K562 (cell line): ENCODE results near the gene LRRC15. TPM values are rescaled to one million over a fixed set of nuclear protein-coding genes. Genes with fewer than 3 reads are reported as not detected.

Source experiments
- ATAC-seq: fragments of 200-7000 bp; cut with Tn5 transposase; 3 replicates; pipeline ENCODE4 v1.9.1; 2020; ENCODE audit warnings: moderate library complexity
- BruUV-seq: library from RNA; stranded (reverse); fragments of 400-500 nt; replicated peaks from 2 replicates; lab custom pipeline; 2021; lab: Mats Ljungman, UMichigan
- CTCF ChIA-PET: fragments of 300-600 bp; formaldehyde crosslinking; extraction: SDS; loops from one replicate; lab custom pipeline; 2021; ENCODE audit warnings: low intra/inter-chr PET ratio; lab: Yijun Ruan, JAX
- POLR2A ChIA-PET: fragments of 300-600, 350-650 bp; sonication (Branson Sonifier 250); formaldehyde crosslinking; extraction: SDS; loops from one replicate; lab custom pipeline; 2021; ENCODE audit warnings: antibody characterized with exemption, inconsistent platforms; lab: Yijun Ruan, JAX
- DNase-seq, 4 experiments: peaks; one replicate each; pipeline versions ENCODE4 v3.0.0 to v3.0.0-alpha.2; 2011 to 2018; ENCODE audit warnings: low spot score in 3 of 4, mixed read lengths in 3 of 4; ENCODE audit errors: extremely low read depth in 1 of 4
- FAIRE-seq: peaks from 2 replicates; lab custom pipeline; 2011; peaks lifted over from hg19 to GRCh38; lab: Jason Lieb, UNC
- H2AFZ ChIP-seq: 2 replicates; pipeline ENCODE4 v1.6.0; 2011; ENCODE audit warnings: low read depth, low read length, control low read depth, inconsistent platforms
- H3K27ac ChIP-seq: fragments of 200-600 bp; 3 replicates; pipeline ENCODE4 v1.8.0; 2011; ENCODE audit warnings: low read depth, mild to moderate bottlenecking, control low read depth, inconsistent platforms, low read length, moderate library complexity, mixed read lengths; ENCODE audit errors: extremely low read depth
- H3K27me3 ChIP-seq, 2 experiments: fragments of 300-600 bp in 1 of 2; 2 replicates in 1 of 2; 3 replicates in 1 of 2; pipeline versions ENCODE4 v1.6.0 to v1.8.0; 2011; ENCODE audit warnings: inconsistent platforms in 2 of 2, low read length in 2 of 2, mild to moderate bottlenecking in 1 of 2, mixed read lengths in 1 of 2, moderate library complexity in 1 of 2; ENCODE audit not compliant: control insufficient read depth in 2 of 2, insufficient read depth in 2 of 2
- H3K36me3 ChIP-seq: fragments of 300-600 bp; 3 replicates; pipeline ENCODE4 v1.8.0; 2011; ENCODE audit warnings: mild to moderate bottlenecking, low read length, inconsistent platforms; ENCODE audit not compliant: control insufficient read depth, insufficient read depth
- H3K4me1 ChIP-seq, 2 experiments: fragments of 200-600 bp in 1 of 2; replicated peaks in 1 of 2; 2 replicates in 1 of 2; 3 replicates in 1 of 2; pipeline versions ENCODE4 v1.5.1 to v1.8.0; 2011; ENCODE audit warnings: inconsistent platforms in 2 of 2, low read length in 2 of 2, mild to moderate bottlenecking in 1 of 2, mixed read lengths in 1 of 2, moderate library complexity in 1 of 2; ENCODE audit not compliant: control insufficient read depth in 2 of 2, insufficient read depth in 2 of 2
- H3K4me2 ChIP-seq: 2 replicates; pipeline ENCODE4 v1.6.1; 2011; ENCODE audit warnings: low read length, control low read depth, inconsistent platforms, mixed read lengths; ENCODE audit not compliant: insufficient read depth
- H3K4me3 ChIP-seq: fragments of 200-600 bp; sonication (generic), shearing (Covaris generic); 2 replicates; pipeline ENCODE4 v1.5.1; 2016; ENCODE audit warnings: control low read depth, inconsistent platforms
- H3K79me2 ChIP-seq: fragments of 200-600 bp; 3 replicates; pipeline ENCODE4 v1.8.0; 2011; ENCODE audit warnings: low read length, inconsistent platforms; ENCODE audit not compliant: control insufficient read depth, insufficient read depth
- H3K9ac ChIP-seq, 2 experiments: 2 replicates each; pipeline versions ENCODE4 v1.6.0 to v1.6.1; 2011; ENCODE audit warnings: low read depth in 2 of 2, low read length in 2 of 2, control low read depth in 1 of 2, inconsistent platforms in 1 of 2, mild to moderate bottlenecking in 1 of 2, mixed read lengths in 1 of 2; ENCODE audit not compliant: insufficient read depth in 1 of 2
- H3K9me1 ChIP-seq: one replicate; pipeline ENCODE4 v1.6.0; 2011; ENCODE audit warnings: inconsistent platforms, mild to moderate bottlenecking, low read length, moderate library complexity; ENCODE audit not compliant: control insufficient read depth, insufficient read depth
- H3K9me3 ChIP-seq: replicated peaks from 2 replicates; pipeline ENCODE4 v1.5.1; 2011; ENCODE audit warnings: low read depth, low read length, inconsistent platforms; ENCODE audit not compliant: control insufficient read depth, insufficient read depth
- H4K20me1 ChIP-seq: replicated peaks from 2 replicates; pipeline ENCODE4 v1.6.1; 2011; ENCODE audit warnings: low read length, inconsistent platforms, mixed read lengths; ENCODE audit not compliant: control insufficient read depth, insufficient read depth
- BMI1 ChIP-seq: fragments of 150-350 bp; IDR thresholded peaks from 2 replicates; pipeline ENCODE4 v1.6.1; 2014; ENCODE audit warnings: low read length
- CBFA2T3 ChIP-seq: fragments of 450-650 bp; IDR thresholded peaks from 2 replicates; pipeline ENCODE4 v1.6.1; 2017
- NR2C1 ChIP-seq, 2 experiments: fragments of 450-650 bp; IDR thresholded peaks; 2 replicates each; pipeline ENCODE4 v1.6.1; 2017; ENCODE audit warnings: mild to moderate bottlenecking in 2 of 2, antibody characterized with exemption in 1 of 2, inconsistent platforms in 1 of 2, missing compliant biosample characterization in 1 of 2, missing genetic modification characterization in 1 of 2
- NR2C2 ChIP-seq, 2 experiments: fragments of 200-800 bp in 1 of 2; sonication (Bioruptor generic) in 1 of 2; sonication (generic) in 1 of 2; formaldehyde crosslinking in 1 of 2; IDR thresholded peaks; 2 replicates each; pipeline versions ENCODE4 v1.6.1 to v1.8.0; 2016 to 2022; ENCODE audit warnings: mild to moderate bottlenecking in 1 of 2, missing compliant biosample characterization in 1 of 2, missing genetic modification characterization in 1 of 2, missing genetic modification reagents in 1 of 2
- PRDM10 ChIP-seq: fragments of 450-650 bp; IDR thresholded peaks from 2 replicates; pipeline ENCODE4 v1.6.1; 2018; ENCODE audit not compliant: partially characterized antibody
- ZBTB9 ChIP-seq: fragments of 450-650 bp; formaldehyde crosslinking; IDR thresholded peaks from 2 replicates; pipeline ENCODE4 v1.4.0; 2020; ENCODE audit warnings: mild to moderate bottlenecking, moderate library complexity
- WGBS: fragments of 100-300 bp; shearing (Covaris generic); methylation state at CpG from one replicate; pipeline ENCODE4 v1.1.6; 2016; ENCODE audit warnings: low coverage, mixed read lengths; ENCODE audit not compliant: insufficient coverage; ENCODE audit errors: missing lambda C conversion rate; 5-methylcytosine and 5-hydroxymethylcytosine counted together
- in situ Hi-C: fragments of 300-500 bp; cut with MboI; formaldehyde crosslinking; loops from 4 replicates; pipeline ENCODE4 v1.15.0; 2018; ENCODE audit warnings: inconsistent platforms, mixed read lengths
- intact Hi-C: fragments of 100-400 bp; cut with micrococcal nuclease; formaldehyde crosslinking; loops from 2 replicates; pipeline ENCODE4 v1.14.2; 2022
- polyA plus RNA-seq, 8 experiments: library from polyadenylated mRNA; depleted of rRNA in 4 of 8; stranded (reverse) in 5 of 8; unstranded in 3 of 8; fragments of >200 nt; fragmentation: Nextera tagmentation in 2 of 8; fragmentation: Illumina TruSeq in 1 of 8; extraction: Ambion mirVana in 2 of 8; extraction: Trizol in 1 of 8; gene quantifications; 2 replicates each; pipeline versions ENCODE4 v1.2.1 to v1.2.3, GENCODE V29; 2011 to 2014; ENCODE audit warnings: inconsistent platforms in 1 of 8, missing spikeins in 1 of 8
- total RNA-seq, 7 experiments: library from RNA; depleted of rRNA in 6 of 7; stranded (reverse); fragments of >200 nt in 6 of 7; fragmentation: Illumina TruSeq in 2 of 7; extraction: Trizol in 2 of 7; gene quantifications; 2 replicates each; pipeline versions ENCODE4 v1.2.1 to v1.2.3, GENCODE V29; 2011 to 2021; ENCODE audit warnings: low replicate concordance in 1 of 7

LRRC15 gene
- total and polyA plus RNA-seq, 9 of the 15 experiments (the other 6 are each of a cell fraction or from before 2014, with no cell fraction given): not detected

- Histone ChIP-seq H3K27ac (no peak overlapping the region), H3K9me3 (no peaks in the 10 kb centered on the region; the same call in 1 of the 2 replicates), H3K79me2 (no peaks in the 10 kb centered on the region), H3K4me2 (no peak overlapping the region), H3K9me1 (no peaks in the 10 kb centered on the region), H3K4me1 (peaks cover 0 to 5% of the 10 kb centered on the region in 2 experiments; a peak in 3 of 5 replicates), H3K4me3 (no peak overlapping the region), H3K36me3 (no peaks in the 10 kb centered on the region), H3K9ac (peak overlapping the region in 1 of 2 experiments; percentile 64; a peak in 2 of 4 replicates), H4K20me1 (no peaks in the 10 kb centered on the region), H3K27me3 (no peaks in the 10 kb centered on the region; a peak in 1 of 5 replicates), H2AFZ (no peak overlapping the region)
- peak in 1 of 4 experiments; percentile 29 for DNase-seq
- ChIA-PET POLR2A (no interaction called here), CTCF (no interaction called here)
- no TSS peak for BruUV-seq
- intact Hi-C loops (no loop called here), in situ Hi-C loops (loop anchor here (25.0 kb wide), 1 partner anchor 1494 kb away; no protein-coding TSS in a partner anchor)
- peak; percentile 40; the same call in 2 of the 3 replicates for ATAC-seq
- WGBS: 18% methylated on average over 11 of the region's 11 CpGs
- FAIRE-seq: no peak
- TF ChIP-seq PRDM10 (peak; percentile 87), CBFA2T3 (0 out of 2 replicates have a peak, but pooled peaks have one; percentile 17), BMI1 (no peak), NR2C2 (CRISPR knock-in tag; IDR thresholded peaks at IDR 0.05) (no peak), NR2C2 (tag; IDR thresholded peaks at IDR 0.05) (peak; percentile 50; the same call in 1 of the 2 replicates), ZBTB9 (CRISPR knock-in tag) (peak; percentile 94), NR2C1 (IDR thresholded peaks at IDR 0.05) (no peak), NR2C1 (tag; IDR thresholded peaks at IDR 0.05) (peak; percentile 67)
These were observed 63.3 kb downstream of the LRRC15 start for GRCh38 chr3:194306109-194306686.
